ENCODE data around the gene ROBO2.

DNA sequence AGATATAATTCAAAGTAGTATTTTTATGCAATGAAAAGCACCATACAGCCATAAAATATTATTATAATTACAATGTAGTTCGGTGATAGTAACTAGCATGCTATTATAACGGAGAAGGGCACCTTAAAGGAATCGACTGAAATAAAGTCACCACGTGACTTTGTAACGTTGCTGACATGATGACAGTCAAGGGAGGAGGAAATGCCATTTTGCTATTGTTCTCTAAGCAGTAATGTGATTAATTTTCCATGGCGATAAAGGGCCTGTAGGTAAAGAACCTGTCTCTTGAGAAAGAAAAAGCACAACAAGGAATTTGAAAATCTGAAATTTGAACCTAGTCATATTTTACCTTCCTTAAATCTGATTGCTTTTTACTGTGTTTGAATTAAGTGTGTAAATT is 526.2 kb downstream of the ROBO2 start:
- no peak for TF ChIP-seq CTCF (IDR thresholded peaks at IDR 0.05; ENCODE audit: poor library complexity, severe bottlenecking)
- no peak for TF ChIP-seq EZH2 (IDR thresholded peaks at IDR 0.05; ENCODE audit: borderline replicate concordance, insufficient read depth, low read length, poor library complexity, severe bottlenecking)
- TF ChIP-seq EP300 (conservative IDR thresholded peaks at IDR 0.05; ENCODE audit: poor library complexity, severe bottlenecking): peak; percentile 65
- TF ChIP-seq REST (IDR thresholded peaks at IDR 0.05; ENCODE audit: borderline replicate concordance): no peak
- TF ChIP-seq SMC3 (conservative IDR thresholded peaks at IDR 0.05; ENCODE audit: poor library complexity): no peak
